ENCODE results near the gene DOLK.
"Not testable (repeated sequence)": the region's sequence is repeated elsewhere in the genome, so short reads cannot be mapped to it uniquely, and the experiment has no call there.

Gene DOLK

DNA sequence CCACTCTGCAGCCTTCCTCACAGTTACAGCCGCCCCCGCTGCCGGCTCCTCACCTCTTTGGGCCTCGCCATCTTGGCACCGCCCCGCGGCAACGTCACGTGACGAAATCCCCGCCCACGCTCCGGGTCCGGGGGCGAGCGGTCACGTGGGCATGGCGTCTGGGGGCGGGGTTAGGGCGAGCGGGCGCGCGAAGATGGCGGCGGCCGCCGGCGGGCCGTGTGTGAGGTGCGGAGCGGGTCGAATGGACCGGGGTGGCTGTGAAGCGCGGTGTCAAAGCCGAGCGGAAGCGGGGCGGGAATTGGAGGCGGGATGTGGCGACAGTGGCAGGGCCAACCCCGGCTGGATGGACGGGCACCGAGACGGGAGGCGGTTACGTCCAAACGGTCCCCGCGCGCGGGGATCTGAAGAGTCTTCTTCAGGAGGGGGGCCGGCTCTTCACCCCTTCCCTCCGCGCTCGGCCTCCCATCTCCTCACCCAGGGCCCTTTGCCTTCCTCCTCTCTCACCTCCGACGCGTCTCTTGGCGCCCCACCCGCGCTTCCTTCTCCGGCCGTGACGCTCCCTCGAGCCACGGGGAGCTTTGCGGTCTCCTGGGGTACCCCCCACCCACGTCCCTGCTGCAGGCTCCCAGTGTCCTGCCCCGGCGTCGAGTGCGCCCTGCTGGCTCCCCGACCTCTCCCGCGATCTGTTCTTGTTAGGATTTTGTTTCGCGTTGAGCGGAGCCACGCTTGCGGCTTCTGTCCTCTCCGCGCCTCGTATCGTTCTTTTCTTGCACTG, at the start of gene DOLK, which contains the start of gene NUP188:
DOLK (minus strand) TSS at position 77 of the 775 bp plus-strand sequence. CDS start 300 bp downstream, outside the sequence.
NUP188 (plus strand) TSS at position 173 of the 775 bp plus-strand sequence; CDS start at position 194, 21 bp downstream.
- DNase-seq = peak; percentile 98

DNA sequence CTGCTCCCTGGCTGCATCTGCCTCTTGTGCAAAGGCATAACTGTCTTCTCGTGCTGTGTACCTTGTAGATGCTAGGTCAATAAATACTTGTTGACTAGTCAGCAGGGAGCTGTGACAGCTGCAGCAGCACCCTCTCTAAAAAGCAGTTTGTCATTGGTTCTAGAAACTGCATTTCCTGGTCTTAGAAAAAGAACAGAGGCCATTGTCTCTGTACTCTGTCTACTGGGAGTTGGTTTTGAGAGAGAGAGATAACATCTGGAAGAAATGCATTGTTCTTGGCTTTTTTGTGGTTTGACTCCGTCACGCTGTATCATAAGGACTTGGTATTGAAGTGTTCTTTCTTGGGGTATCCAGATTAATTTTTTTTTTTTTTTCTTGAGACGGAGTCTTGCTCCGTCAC, 48.4 kb upstream of the DOLK start:
- DNase-seq = no peak

DNA sequence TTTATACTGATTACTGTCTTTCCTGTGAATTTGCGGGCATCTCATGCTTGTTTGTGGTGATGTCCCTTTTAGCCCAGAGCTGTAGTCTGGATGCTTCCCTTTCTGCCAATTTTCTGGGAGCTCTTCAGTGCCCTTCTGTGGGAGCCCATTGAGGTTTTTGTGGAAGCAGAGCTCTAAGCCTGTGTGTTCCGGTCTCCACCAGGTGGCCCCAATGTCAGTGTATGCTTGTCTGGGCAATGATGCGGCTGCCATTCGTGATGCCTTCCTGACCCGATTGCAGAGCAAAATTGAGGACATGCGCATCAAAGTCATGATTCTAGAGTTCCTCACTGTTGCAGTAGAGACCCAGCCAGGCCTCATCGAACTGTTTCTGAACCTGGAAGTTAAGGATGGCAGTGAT, 45.6 kb upstream of the DOLK start:
- no peak for DNase-seq

DNA sequence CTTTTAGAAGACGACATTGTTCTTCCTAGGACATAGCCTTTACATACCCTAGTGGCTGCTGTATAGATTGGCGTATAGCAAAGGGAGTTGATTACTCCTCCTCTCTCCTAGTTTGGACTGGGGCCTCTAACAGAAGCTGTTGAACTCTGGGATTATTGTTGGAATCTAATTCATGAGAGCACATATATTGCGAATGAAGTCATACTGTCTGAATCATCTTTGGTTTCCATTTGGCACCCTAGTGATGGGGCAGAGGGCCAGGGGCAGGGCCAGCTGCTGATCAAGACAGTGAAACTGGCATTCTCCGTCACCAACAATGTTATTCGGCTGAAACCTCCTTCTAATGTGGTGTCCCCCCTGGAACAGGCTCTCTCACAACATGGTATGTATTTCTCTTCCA, 40.4 kb upstream of the DOLK start:
- no peak for DNase-seq

DNA sequence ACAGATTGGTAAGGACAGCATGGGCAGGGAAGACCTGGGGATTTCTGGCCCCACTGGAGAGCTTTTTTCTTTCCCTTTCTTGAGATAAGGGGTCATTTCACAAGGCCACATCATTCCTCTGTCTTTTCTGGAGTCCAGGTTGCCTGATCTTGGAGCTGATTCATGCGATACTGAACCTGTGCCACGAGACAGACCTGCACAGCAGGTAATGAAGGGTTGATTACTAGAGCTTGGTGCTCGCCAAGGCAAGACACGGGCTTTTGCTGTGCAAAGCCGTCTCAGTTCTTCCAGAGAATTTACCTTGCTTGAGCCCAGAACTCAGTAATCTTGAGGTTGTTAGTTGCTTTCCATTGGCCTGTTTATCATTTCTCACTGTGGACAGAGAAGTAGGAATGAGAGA, 39.3 kb upstream of the DOLK start:
- DNase-seq = no peak

DNA sequence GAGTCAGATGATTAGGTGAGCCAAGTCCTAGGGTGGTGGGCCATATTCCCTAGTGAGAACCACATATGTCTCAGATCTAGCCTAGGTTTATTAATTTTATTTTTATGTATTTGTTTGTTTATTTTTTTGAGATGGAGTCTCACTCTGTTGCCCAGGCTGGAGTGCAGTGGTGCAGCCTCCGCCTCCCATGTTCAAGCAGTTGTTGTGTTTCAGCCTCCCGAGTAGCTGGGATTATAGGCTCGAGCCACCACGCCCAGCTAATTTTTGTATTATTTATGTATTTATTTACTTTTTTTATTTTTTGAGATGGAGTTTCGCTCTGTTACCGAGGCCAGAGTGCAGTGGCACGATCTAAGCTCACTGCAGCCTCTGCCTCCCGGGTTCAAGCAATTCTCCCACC, 36.1 kb upstream of the DOLK start:
- no peak for DNase-seq

DNA sequence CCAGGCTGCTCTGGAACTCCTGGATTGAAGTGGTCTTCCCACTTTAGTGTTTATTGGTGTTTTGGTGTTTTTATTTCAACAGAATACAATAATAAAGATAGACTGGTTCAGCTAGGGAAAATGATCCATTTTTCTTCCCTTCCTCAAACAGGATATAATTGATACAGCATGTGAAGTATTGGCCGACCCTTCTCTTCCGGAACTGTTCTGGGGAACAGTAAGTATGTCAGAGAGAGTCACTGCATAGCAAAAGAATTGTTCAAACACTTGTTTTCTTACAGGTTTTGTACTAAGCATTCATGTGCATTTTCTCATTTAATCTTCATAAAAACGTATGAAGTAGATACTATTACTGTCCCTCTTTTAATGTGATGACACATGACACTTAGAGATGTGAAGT, 31.7 kb upstream of the DOLK start:
- DNase-seq = no peak

DNA sequence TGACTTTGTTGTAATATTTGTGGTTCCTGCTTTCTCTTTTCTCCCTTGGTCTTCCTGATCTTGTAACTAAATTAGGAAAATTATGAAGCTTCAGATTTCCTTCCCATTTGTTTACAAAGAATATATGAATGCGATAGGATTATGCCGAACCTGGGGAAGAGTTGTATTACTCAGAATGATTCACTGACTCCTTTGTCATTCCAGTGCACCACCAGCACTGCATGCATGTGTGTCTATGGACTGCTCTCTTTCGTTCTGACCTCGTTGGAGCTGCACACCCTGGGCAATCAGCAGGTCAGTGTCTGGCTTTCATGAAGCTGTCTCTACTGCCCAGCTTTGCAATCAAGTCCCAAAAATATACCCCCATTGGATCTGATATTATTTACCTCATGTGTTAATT, 25.6 kb upstream of the DOLK start:
- no peak for DNase-seq

DNA sequence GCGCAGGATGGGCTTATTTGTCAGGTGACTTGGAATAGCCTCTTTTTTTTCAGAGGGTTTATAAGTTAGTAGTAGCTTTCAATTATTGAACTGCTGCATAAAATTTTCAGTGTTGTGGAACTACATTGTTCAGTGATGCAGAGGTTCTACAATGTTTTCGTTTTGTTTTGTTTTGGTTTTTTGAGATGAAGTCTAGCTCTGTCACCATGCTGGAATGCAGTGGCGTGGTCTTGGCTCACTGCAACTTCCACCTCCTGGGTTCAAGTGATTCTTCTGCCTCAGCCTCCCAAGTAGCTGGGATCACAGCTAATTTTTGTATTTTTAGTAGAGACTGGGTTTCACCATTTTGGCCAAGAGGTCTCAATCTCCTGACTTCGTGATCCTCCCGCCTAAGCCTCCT, 22.1 kb upstream of the DOLK start:
- no peak for DNase-seq

DNA sequence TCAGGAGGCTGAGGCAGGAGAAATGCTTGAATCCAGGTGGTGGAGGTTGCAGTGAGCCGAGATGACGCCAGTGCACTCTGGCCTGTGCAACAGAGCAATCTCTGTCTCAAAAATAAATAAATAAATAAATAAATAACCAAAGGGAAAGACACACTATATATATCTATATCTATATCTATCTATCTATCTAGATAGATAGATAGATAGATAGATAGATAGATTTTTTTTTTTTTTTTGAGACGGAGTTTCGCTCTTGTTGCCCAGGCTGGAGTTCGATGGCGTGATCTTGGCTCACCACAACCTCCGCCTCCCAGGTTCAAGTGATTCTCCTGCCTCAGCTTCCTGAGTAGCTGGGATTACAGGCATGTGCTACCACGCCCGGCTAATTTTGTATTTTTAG, 14.0 kb upstream of the DOLK start:
- not testable (repeated sequence) for DNase-seq

DNA sequence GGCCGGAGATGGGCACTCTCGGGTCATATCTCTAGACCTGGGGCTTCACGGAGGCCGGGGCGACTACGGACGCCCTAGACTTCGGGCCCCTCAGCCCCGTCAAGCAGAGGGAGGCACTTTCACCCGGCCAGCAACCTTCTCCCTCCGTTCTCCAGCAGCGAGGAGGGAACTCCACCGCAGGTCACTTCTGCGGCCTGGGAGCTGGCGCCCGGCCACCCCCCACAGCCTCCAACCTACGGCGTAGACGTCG, 201 bp downstream of the DOLK start:
- no peak for DNase-seq

DNA sequence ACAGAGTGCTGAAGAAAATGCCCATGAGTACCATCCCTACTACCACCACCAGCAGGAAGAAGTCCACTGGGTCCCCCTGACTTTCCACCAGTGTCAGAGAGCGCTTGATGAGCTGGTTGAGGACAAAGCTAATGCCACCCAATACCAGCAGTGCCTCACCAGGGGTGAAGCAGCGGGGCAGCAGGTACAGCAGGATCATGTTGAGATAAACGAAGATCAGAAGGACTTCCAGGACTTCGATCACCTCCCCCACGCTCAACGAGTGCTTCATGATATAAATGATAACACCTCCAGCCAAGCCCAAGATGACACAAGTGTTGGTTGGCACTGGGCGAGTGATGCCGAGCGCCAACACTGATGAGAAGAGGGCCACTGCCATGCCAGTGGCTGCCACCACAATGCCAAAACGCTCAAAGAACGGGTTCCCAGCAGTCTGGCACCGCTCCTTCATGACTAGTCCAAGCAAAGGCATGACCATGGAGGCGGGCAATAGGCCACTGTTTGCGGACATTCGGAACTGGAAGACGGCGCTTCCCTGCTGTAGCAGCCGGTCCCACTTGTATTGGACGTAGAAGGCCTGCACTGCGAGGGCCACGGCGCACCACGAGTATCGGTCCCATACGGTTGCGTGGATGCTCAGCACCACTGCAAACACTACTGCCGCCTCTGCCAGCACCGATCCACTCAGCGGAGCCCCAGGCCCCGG, 679 bp downstream of the DOLK start:
- DNase-seq = no peak

DNA sequence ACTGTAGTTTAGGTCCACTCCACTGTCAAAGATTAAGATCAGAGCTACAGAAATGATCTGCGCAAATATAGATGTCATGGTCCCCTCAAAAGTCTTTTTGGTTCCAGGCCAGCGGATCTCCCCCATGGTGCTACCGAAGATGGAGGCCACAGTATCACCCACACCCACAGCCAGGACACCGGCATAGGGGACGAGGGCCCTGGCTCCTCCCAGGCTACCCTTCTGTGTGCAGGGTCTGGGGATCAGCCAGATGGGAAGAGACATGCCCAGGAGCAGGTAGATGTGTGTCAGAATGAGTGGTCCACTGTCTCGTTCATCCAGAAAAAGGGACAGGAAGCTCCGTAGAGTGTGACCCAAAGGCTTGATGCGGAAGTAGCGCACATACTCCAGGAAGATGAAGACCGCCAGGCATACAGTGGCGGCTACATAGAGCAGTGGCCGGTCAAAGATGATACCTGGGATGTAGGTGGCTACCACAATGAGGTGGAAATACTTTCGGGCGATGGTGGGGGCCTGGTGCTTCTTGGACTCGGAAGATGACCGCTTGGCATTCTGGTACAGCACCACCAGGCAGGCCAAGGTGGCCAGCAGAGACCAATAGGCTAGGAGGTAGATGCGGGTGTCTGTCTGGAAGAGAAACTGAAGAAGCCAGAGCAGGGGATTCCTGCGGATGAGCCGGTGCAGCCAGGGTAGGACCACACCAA, 1.5 kb downstream of the DOLK start:
- DNase-seq = no peak

DNA sequence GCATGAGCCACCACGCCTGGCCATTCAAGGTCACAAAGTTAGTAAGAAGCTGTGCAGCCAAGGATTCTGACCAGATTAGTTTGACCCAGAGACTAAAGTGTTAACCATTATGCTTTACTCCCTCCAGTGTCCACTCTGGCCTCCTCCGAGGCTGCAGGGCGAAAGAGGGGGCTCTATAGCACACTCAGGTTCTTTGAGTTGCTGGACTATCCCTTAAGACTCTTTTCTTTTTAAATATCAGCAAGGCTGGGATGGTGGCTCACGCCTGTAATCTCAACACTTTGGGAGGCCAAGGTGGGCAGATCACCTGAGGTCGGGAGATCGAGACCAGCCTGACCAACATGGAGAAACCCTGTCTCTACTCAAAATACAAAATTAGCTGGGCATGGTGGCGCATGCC, 2.4 kb downstream of the DOLK start:
- DNase-seq = not testable (repeated sequence)

DNA sequence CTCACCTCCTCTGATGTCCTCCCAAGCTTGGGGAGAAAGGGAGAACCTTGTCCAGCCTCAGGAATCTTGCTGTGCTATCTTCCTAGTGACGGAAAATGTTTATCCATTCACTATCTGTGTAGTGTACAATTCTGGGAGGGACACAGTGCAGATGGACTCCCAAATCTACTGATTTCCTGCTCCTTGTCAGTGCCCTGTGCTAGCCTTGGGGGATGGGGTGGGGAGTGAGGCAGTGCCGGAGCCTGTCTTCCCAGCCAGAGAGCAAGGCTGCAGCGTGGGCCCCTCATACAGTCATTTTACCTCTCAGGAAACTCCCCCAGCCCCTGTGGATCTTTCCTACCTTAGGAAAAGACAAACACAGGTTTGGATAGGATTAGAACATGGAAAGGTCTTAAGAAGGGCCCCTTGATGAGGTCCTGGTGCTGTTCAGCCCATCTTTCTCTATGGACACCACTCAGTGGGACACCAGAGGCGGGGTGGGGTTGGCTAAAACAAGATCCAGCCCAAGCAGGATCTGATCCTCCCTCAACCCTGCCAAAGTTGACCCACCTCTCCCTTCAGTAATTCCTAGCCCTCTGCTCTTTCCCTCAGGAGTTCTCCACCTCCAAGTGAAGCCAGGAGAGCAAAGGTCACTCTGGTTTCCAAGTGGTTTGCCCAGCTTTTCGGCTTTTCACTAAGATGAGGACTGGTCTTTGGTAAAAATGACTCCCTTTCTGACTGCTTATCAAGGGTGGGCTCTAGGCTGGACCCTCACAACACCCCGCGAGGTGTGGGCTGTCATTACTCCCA, 3.4 kb downstream of the DOLK start:
- no peak for DNase-seq

DNA sequence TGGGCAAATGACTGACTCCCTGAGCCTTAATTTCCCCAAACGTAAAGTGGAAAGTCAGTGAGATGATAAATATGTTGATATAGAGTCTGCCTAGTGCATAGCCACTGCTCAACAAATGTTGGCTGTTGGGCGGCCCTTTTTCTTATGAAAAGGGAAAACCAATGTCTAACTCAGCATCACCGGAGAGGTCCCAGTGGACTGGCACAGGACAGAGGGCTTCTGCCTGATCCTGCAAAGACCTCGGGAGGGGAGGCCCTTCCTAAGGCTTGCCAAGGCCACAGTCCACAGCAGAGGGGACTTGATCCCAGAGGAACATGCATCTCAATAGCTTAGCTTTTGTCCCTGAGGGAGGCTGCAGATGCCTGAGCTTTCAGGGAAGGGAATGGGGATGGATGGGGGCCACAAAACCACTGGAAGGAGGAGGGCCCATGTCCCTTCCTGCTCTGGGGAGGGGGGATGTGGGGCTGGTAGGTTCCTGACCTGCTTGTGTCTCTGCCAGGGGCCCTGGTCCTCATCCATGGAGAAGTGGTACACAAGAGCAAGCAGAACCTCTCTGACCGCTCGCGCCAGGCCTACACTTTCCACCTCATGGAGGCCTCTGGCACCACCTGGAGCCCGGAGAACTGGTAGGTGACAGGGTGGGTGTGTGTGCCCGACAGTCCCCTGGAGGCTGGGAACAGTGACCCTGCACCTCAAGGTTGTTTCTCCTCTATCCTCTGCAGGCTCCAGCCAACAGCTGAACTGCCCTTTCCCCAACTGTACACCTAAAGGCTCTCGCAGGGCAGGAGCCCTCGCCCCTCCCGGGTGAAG, 6.3 kb downstream of the DOLK start:
- no peak for DNase-seq

DNA sequence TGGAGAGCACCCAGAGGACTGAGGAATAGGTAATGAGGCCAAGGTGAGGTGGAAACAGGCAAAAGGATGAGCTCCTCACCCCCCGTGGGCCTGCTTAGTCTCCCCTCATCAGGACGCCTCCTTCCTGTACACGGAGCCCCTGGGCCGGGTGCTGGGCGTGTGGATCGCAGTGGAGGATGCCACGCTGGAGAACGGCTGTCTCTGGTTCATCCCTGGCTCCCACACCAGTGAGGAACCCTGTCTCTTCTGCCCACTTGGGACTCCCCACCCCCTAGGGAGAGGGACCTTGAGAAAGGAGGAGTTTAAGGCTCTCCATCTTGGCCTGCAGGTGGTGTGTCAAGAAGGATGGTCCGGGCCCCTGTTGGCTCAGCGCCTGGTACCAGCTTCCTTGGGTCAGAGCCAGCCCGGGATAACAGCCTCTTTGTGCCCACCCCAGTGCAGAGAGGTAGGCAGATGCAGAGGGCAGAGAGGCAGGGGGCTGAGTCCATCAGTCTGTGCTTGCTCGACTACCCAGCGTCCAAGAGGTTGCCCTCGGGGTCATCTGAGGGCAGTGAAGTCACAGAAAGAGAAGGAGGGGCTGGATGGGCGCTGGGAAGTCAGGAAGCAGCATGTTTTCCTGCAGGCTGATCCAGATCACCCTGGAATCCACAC, 7.0 kb downstream of the DOLK start:
- no peak for DNase-seq

DNA sequence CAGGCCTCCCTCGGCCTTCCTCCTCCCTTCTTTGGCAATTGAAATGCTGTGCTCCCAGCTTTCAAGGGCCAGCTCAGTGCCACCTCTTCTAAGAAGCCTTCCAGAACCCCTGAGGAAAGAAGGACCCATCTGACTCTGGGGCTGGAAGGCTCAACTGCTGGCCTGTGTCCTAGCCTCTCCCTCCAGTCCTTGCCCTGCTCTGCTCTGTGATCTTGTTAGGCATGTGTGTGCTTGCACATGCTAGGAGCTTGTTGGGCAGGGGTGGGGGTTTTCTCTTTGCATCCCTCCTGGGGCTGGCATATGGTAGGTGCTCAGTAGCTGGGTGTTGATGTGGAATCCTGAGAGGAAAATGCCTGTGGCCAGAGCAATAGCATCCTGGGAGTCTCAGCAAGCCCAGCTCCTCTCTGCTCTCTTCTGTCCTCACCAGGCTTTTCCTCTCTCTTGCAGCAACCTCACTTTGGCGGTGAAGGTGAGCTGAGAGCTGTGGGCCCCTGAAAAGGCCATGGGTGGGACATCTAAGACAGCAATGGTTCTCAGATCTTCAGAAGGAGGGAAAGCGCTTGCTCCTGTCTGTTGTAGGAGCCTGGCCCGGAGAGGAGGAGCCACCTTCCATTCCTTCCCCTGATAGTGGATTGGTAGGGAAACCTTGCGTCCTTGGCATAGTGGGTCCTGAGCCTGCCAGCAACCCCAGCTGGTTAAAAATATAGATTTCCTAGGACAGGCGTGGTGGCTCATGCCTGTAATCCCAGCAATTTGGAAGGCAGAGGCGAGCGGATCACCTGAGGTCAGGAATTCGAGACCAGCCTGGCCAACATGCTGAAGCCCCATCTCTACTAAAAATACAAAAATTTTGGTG, 9.9 kb downstream of the DOLK start:
- no peak for DNase-seq

DNA sequence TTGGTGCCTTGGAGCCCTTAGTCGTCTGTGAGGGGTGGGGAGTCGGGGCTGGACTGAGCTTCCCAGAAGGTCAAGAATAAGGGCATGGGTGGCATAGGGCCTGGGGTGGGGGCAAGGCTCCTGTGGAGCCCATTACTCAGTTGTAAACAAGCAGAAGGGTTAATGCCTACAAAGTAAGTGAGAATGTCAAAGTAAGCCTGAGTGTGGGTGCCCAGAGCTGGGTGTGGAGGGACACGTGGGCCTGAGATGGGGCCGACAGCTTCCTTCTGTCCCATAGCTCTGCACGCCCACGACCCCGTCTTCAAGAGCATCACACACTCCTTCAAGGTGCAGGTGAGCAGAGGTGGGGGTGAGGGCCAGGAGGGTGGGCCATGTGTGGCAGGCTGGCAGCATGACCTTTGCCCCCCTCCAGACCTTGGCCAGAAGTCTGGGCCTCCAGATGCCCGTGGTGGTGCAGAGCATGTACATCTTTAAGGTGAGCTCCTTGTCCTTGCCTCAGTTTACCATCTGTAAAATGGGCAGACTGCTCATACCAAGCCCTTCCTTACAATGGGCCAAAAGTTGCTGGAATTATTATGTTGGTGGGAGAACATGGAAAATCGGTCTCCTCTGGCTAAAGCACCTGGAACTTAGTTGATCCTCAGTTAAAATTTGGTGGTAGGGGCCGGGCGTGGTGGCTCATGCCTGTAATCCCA, 11.1 kb downstream of the DOLK start:
- DNase-seq = no peak

DNA sequence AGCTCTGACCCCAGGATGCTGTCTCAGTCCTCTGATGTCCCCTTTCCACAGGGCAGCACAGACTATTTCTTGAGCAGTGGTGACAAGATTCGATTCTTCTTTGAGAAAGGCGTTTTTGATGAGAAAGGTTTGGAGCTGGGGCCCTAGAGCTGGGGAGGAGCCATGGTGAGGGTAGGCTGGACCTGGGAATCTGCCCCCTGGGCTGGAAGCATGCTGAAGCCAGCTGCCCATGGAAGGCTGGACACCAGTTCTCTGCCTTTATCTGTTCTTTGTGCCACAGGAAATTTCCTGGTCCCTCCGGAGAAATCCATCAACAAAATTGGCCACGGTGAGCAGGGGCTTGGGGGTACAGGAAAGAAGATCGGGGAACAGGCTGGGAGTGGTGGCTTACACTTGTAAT, 13.7 kb downstream of the DOLK start:
- no peak for DNase-seq

Measured in CD4-positive, alpha-beta T cell treated with Interleukin-10 for 1 hour (primary cell).